Neural progenitor cell (in vitro differentiated cells): ENCODE measurements around the gene UNC93A. TPM values are rescaled to one million over a fixed set of nuclear protein-coding genes. Genes with fewer than 3 reads are reported as not detected.
"Not testable (repeated sequence)": the region's sequence is repeated elsewhere in the genome, so short reads cannot be mapped to it uniquely, and the experiment has no call there.

Experiments used
- DNase-seq: peaks from one replicate; pipeline ENCODE4 v3.0.0-alpha.2; 2016; ENCODE audit warnings: low spot score
- H2AFZ ChIP-seq: fragments of 200-600 bp; sonication (generic); replicated peaks from 2 replicates; pipeline ENCODE4 v1.6.1; 2016; ENCODE audit warnings: antibody characterized with exemption
- H3F3A ChIP-seq: fragments of 200-600 bp; sonication (generic); 2 replicates; pipeline ENCODE4 v1.6.1; 2016; ENCODE audit warnings: antibody characterized with exemption, low read depth
- H3K27ac ChIP-seq: fragments of 200-600 bp; sonication (generic); 2 replicates; pipeline ENCODE4 v1.5.1; 2016; ENCODE audit warnings: mild to moderate bottlenecking
- H3K27me3 ChIP-seq: fragments of 200-600 bp; sonication (generic); 2 replicates; pipeline ENCODE4 v1.6.1; 2016; ENCODE audit warnings: mild to moderate bottlenecking, moderate library complexity
- H3K36me3 ChIP-seq: fragments of 200-600 bp; sonication (generic); 2 replicates; pipeline ENCODE4 v1.5.1; 2016
- H3K4me1 ChIP-seq: fragments of 200-600 bp; sonication (generic); 2 replicates; pipeline ENCODE4 v1.6.1; 2016; ENCODE audit warnings: mixed run types
- H3K4me2 ChIP-seq: fragments of 200-600 bp; sonication (generic); 2 replicates; pipeline ENCODE4 v1.6.1; 2016
- H3K4me3 ChIP-seq: fragments of 200-600 bp; sonication (generic); 2 replicates; pipeline ENCODE4 v1.5.1; 2016
- H3K79me2 ChIP-seq: fragments of 200-600 bp; sonication (generic); 2 replicates; pipeline ENCODE4 v1.6.1; 2016; ENCODE audit warnings: low read depth
- H3K9ac ChIP-seq: fragments of 200-600 bp; sonication (generic); 2 replicates; pipeline ENCODE4 v1.6.1; 2016
- H3K9me3 ChIP-seq: fragments of 200-600 bp; sonication (generic); 2 replicates; pipeline ENCODE4 v1.5.1; 2016; ENCODE audit warnings: low read depth
- H4K20me1 ChIP-seq: fragments of 200-600 bp; sonication (generic); 2 replicates; pipeline ENCODE4 v1.6.1; 2016; ENCODE audit warnings: low read depth
- H3K27ac Mint-ChIP-seq: 3 replicates; pipeline ENCODE4 v1.8.0; 2021; ENCODE audit warnings: mixed read lengths
- H3K27me3 Mint-ChIP-seq: 2 replicates; pipeline ENCODE4 v1.8.0; 2022; ENCODE audit warnings: low read depth, mild to moderate bottlenecking, inconsistent platforms, moderate library complexity, mixed read lengths; ENCODE audit not compliant: insufficient read depth
- H3K36me3 Mint-ChIP-seq: 3 replicates; pipeline ENCODE4 v1.8.0; 2021; ENCODE audit warnings: mixed read lengths
- H3K4me1 Mint-ChIP-seq: 3 replicates; pipeline ENCODE4 v1.8.0; 2021; ENCODE audit warnings: mixed read lengths
- H3K4me3 Mint-ChIP-seq: 3 replicates; pipeline ENCODE4 v1.8.0; 2021; ENCODE audit warnings: mild to moderate bottlenecking, moderate library complexity, mixed read lengths
- H3K9me3 Mint-ChIP-seq: 3 replicates; pipeline ENCODE4 v1.8.0; 2020; ENCODE audit warnings: mixed read lengths
- CTCF ChIP-seq: fragments of 200-600 bp; sonication (generic); IDR thresholded peaks from 2 replicates; pipeline ENCODE4 v1.5.1; 2017; ENCODE audit warnings: antibody characterized with exemption, mild to moderate bottlenecking
- EZH2 ChIP-seq: fragments of 200-600 bp; sonication (generic); IDR thresholded peaks from 2 replicates; pipeline ENCODE4 v1.6.1; 2017; ENCODE audit warnings: antibody characterized with exemption, mild to moderate bottlenecking, moderate library complexity
- EZH2phosphoT487 ChIP-seq: fragments of 200-600 bp; sonication (generic); IDR thresholded peaks from 2 replicates; pipeline ENCODE4 v1.6.1; 2017; ENCODE audit warnings: antibody characterized with exemption
- total RNA-seq: library from RNA; depleted of rRNA; stranded (reverse); fragments of >200 nt; gene quantifications from 2 replicates; pipeline ENCODE4 v1.2.3, GENCODE V29; 2015; ENCODE audit warnings: low replicate concordance

UNC93A gene
- total RNA-seq, 1 donor from 2014 or later, result not detected

GRCh38 chr6:167311286-167311685, 20.2 kb downstream of the UNC93A start:
- H3K27me3 ChIP-seq, result no peaks in the 10 kb centered on the region
- no peak overlapping the region for H3K27ac ChIP-seq
- H3K27ac Mint-ChIP-seq, result no peak overlapping the region
- H3K36me3 Mint-ChIP-seq, result no peaks in the 10 kb centered on the region
- H2AFZ ChIP-seq, result no peak overlapping the region
- no peak for DNase-seq
- peaks cover 11% of the 10 kb centered on the region for H3K4me1 Mint-ChIP-seq
- TF ChIP-seq EZH2 (no peak), EZH2phosphoT487 (no peak), CTCF (no peak)
- no peaks in the 10 kb centered on the region for H3K79me2 ChIP-seq
- H3K27me3 Mint-ChIP-seq, result peaks cover 13% of the 10 kb centered on the region
- no peaks in the 10 kb centered on the region for H3K9me3 Mint-ChIP-seq
- H3F3A ChIP-seq, result peaks cover 15% of the 10 kb centered on the region
- H3K4me1 ChIP-seq, result peaks cover 15% of the 10 kb centered on the region
- H3K9ac ChIP-seq, result no peak overlapping the region
- no peak overlapping the region for H3K4me2 ChIP-seq
- H4K20me1 ChIP-seq, result no peaks in the 10 kb centered on the region
- H3K9me3 ChIP-seq, result no peaks in the 10 kb centered on the region
- H3K4me3 ChIP-seq, result no peak overlapping the region
- no peak overlapping the region for H3K4me3 Mint-ChIP-seq
- no peaks in the 10 kb centered on the region for H3K36me3 ChIP-seq

DNA sequence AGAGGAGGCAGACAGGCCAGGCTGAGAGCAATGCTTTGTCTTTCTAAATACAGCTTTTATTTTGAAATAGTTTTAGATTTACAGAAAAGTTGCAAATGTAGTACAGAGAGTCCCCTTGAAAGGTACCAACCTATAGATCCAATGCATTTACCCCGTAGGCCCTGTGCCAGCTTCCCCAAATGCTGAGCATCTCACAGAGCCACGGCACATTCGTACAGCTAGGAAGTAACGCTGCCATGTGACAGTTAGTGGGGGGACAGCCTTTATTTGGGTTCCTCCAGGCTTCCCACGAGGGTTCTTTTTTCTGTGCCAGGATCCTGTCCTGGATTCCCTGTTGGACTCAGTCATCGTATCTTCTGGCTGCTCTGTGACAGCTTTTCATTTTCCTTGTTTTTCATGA, 20.6 kb downstream of the UNC93A start:
- not testable (repeated sequence) for H3K27ac Mint-ChIP-seq, H4K20me1 ChIP-seq, H3K4me3 ChIP-seq, H2AFZ ChIP-seq, H3K9me3 Mint-ChIP-seq, H3K4me2 ChIP-seq, H3K9ac ChIP-seq, H3K27me3 ChIP-seq, H3K27ac ChIP-seq, H3K4me3 Mint-ChIP-seq, H3K36me3 Mint-ChIP-seq, H3K79me2 ChIP-seq, DNase-seq, H3K9me3 ChIP-seq, H3K36me3 ChIP-seq
- Mint-ChIP-seq H3K4me1 (peaks cover 13% of the 10 kb centered on the region), H3K27me3 (peaks cover 13% of the 10 kb centered on the region)
- Histone ChIP-seq H3F3A (peaks cover 17% of the 10 kb centered on the region), H3K4me1 (peaks cover 16% of the 10 kb centered on the region)

GRCh38 chr6:167314180-167314821, 23.2 kb downstream of the UNC93A start:
- Mint-ChIP-seq H3K27ac (no peak overlapping the region), H3K4me1 (peaks cover 26% of the 10 kb centered on the region), H3K27me3 (peaks cover 17% of the 10 kb centered on the region), H3K36me3 (no peaks in the 10 kb centered on the region), H3K4me3 (peak overlapping the region; percentile 1), H3K9me3 (no peaks in the 10 kb centered on the region)
- peak overlapping the region; percentile 52 for H3K4me2 ChIP-seq
- H3K4me3 ChIP-seq, result no peak overlapping the region
- no peak overlapping the region for H3K9ac ChIP-seq
- H3K9me3 ChIP-seq, result no peaks in the 10 kb centered on the region
- TF ChIP-seq EZH2phosphoT487 (no peak), EZH2 (no peak), CTCF (no peak)
- no peaks in the 10 kb centered on the region for H3K36me3 ChIP-seq
- no peak overlapping the region for H3K27ac ChIP-seq
- DNase-seq, result peak; percentile 46
- peaks cover 23% of the 10 kb centered on the region for H3K4me1 ChIP-seq
- no peaks in the 10 kb centered on the region for H3K79me2 ChIP-seq
- peaks cover 27% of the 10 kb centered on the region for H3F3A ChIP-seq
- no peaks in the 10 kb centered on the region for H3K27me3 ChIP-seq
- H2AFZ ChIP-seq, result no peak overlapping the region
- H4K20me1 ChIP-seq, result no peaks in the 10 kb centered on the region

DNA sequence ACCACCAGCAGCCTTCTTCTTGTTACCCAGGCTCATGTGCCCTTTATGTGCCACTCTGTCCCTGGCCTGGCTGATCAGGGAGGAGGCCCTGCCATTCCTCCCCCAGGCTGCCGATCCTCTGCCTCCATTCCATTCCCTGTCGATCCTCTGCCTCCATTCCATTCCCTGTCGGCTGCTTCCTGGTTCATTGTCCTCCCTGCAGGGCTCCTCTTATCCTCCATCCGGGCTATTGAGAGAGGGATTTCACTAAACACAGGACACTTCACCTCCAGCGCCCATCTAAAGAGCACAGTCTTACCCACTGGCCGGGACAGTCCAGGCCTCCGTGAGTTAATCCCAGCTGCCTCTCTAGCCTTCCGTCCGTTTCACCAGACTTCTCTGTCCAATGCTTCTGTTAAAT, 26.1 kb downstream of the UNC93A start:
- Histone ChIP-seq H3K9ac (no peak overlapping the region), H3K27me3 (no peaks in the 10 kb centered on the region), H3K27ac (no peak overlapping the region), H3K9me3 (no peaks in the 10 kb centered on the region), H3K4me1 (peaks cover 23% of the 10 kb centered on the region), H4K20me1 (no peaks in the 10 kb centered on the region), H3K4me2 (peak overlapping the region; percentile 18), H3K36me3 (no peaks in the 10 kb centered on the region), H2AFZ (peak overlapping the region; percentile 65), H3K79me2 (no peaks in the 10 kb centered on the region), H3K4me3 (no peak overlapping the region), H3F3A (peaks cover 23% of the 10 kb centered on the region)
- Mint-ChIP-seq H3K27ac (peak overlapping the region; percentile 61), H3K36me3 (no peaks in the 10 kb centered on the region), H3K27me3 (peaks cover 10% of the 10 kb centered on the region), H3K9me3 (no peaks in the 10 kb centered on the region), H3K4me1 (peaks cover 20% of the 10 kb centered on the region), H3K4me3 (no peak overlapping the region)
- no peak for TF ChIP-seq EZH2phosphoT487
- no peak for TF ChIP-seq EZH2
- no peak for TF ChIP-seq CTCF
- DNase-seq, result peak; percentile 71

- not testable (repeated sequence) for H3K9me3 ChIP-seq, H3K27ac ChIP-seq, H3K9ac ChIP-seq, H3K9me3 Mint-ChIP-seq, H3K36me3 Mint-ChIP-seq, H4K20me1 ChIP-seq, H3K27ac Mint-ChIP-seq, DNase-seq, H3K4me2 ChIP-seq, H3K4me3 ChIP-seq, H3K36me3 ChIP-seq, H2AFZ ChIP-seq, H3K79me2 ChIP-seq, H3K27me3 ChIP-seq, H3K4me3 Mint-ChIP-seq
- peaks cover 10% of the 10 kb centered on the region for H3K27me3 Mint-ChIP-seq
- H3K4me1 Mint-ChIP-seq, result peaks cover 20% of the 10 kb centered on the region
- Histone ChIP-seq H3K4me1 (peaks cover 23% of the 10 kb centered on the region), H3F3A (peaks cover 23% of the 10 kb centered on the region)
These were observed 27.2 kb downstream of the UNC93A start for GRCh38 chr6:167318354-167318753.

DNA sequence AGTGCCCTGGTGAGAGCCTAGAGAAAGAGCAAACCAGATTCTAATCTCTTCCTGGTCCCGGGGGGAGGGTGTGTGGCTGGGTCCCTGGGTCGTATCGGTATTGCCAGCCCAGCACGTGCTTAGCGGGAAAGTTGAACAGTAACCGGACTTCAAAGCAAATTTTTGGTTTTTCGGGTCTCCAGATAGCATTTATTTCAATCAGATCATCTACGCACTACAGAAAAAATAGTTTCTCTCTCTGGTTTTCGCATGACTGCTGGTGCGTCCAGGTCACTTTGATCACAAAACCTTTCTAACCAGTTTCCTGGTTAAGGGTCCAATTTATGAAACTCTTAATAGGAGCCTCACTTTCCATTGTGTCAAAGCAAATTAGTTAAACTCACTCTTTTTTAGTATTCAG, 27.7 kb downstream of the UNC93A start:
- not testable (repeated sequence) for H3K27me3 ChIP-seq, H3K4me3 Mint-ChIP-seq, H3K4me3 ChIP-seq, H2AFZ ChIP-seq, H3K27ac ChIP-seq, H3K9me3 Mint-ChIP-seq, DNase-seq, H3K9ac ChIP-seq, H3K9me3 ChIP-seq, H3K36me3 ChIP-seq, H3K4me2 ChIP-seq, H3K36me3 Mint-ChIP-seq, H4K20me1 ChIP-seq, H3K27ac Mint-ChIP-seq, H3K79me2 ChIP-seq
- Mint-ChIP-seq H3K27me3 (peaks cover 10% of the 10 kb centered on the region), H3K4me1 (peaks cover 20% of the 10 kb centered on the region)
- peaks cover 23% of the 10 kb centered on the region for H3F3A ChIP-seq
- peaks cover 21% of the 10 kb centered on the region for H3K4me1 ChIP-seq
